ENCODE measurements around the gene CDC5L. TPM values are rescaled to one million over a fixed set of nuclear protein-coding genes. Genes with fewer than 3 reads are reported as not detected.

The CDC5L gene
- total and polyA plus RNA-seq, 2 of the 13 experiments (the other 11 are each of a cell fraction or from before 2014, with no cell fraction given), result 11.0 to 34.2 TPM

- no peak overlapping the region for H2AFZ ChIP-seq (ENCODE audit: low read length)
- WGBS (ENCODE audit: low lambda C conversion rate), result 10% methylated on average over 2 of the region's 2 CpGs
- no peaks in the 10 kb centered on the region for H3K4me1 ChIP-seq (ENCODE audit: insufficient read depth, low read length)
- FAIRE-seq (no peak), ATAC-seq (no peak), DNase-seq (ENCODE audit: low spot score) (no peak)
- H3K79me2 ChIP-seq (ENCODE audit: insufficient read depth, low read length), result no peaks in the 10 kb centered on the region
- CTCF ChIA-PET (ENCODE audit: low intra/inter-chr PET ratio, low total read pairs), result no interaction called here
- H3K4me2 ChIP-seq (ENCODE audit: low read depth, low read length), result no peak overlapping the region
- peaks cover 0 to 22% of the 10 kb centered on the region in 2 experiments; a peak in 3 of 5 replicates for H3K27me3 ChIP-seq (ENCODE audit: control insufficient read depth in 1 of 2, insufficient read depth in 2 of 2, low read length in 2 of 2)
- H3K4me3 ChIP-seq (replicated peaks in 1 of 3; ENCODE audit: insufficient read depth in 1 of 3, low read depth in 2 of 3, low read length in 3 of 3), result no peak overlapping the region
- no peaks in the 10 kb centered on the region for H3K36me3 ChIP-seq (replicated peaks in 1 of 2; ENCODE audit: control insufficient read depth in 1 of 2, insufficient read depth in 2 of 2, low read length in 2 of 2)
- H3K27ac ChIP-seq (ENCODE audit: extremely low read length, insufficient read depth, low read length), result no peak overlapping the region
- BruUV-seq (replicated peaks), result no TSS peak
- H3K9me3 ChIP-seq (ENCODE audit: low read length), result no peaks in the 10 kb centered on the region
- H4K20me1 ChIP-seq (ENCODE audit: insufficient read depth, low read length), result no peaks in the 10 kb centered on the region
- POLR2A ChIA-PET, result no interaction called here
- in situ Hi-C loops (cut with HindIII; ENCODE audit: extremely low pct_ligation_motif_present, low pct_unique_long_range_greater_than_20kb) (no loop called here), intact Hi-C loops (cut with micrococcal nuclease; ENCODE audit: unreplicated experiment) (no loop called here)
- no peak overlapping the region for H3K9ac ChIP-seq (ENCODE audit: insufficient read depth, low read depth, low read length)
- TF ChIP-seq ZNF577 (CRISPR knock-in tag; IDR thresholded peaks at IDR 0.05; ENCODE audit: borderline replicate concordance, low read depth) (no peak), ZKSCAN5 (CRISPR knock-in tag; IDR thresholded peaks at IDR 0.05) (no peak), ZNF740 (CRISPR knock-in tag; IDR thresholded peaks at IDR 0.05) (no peak), SNAPC5 (CRISPR knock-in tag; IDR thresholded peaks at IDR 0.05; ENCODE audit: borderline replicate concordance) (no peak), TBP (CRISPR knock-in tag; IDR thresholded peaks at IDR 0.05) (no peak), CC2D1A (CRISPR knock-in tag; IDR thresholded peaks at IDR 0.05) (no peak), ZNF142 (CRISPR knock-in tag; IDR thresholded peaks at IDR 0.05) (no peak)
- TF ChIP-seq, protein P1, sequence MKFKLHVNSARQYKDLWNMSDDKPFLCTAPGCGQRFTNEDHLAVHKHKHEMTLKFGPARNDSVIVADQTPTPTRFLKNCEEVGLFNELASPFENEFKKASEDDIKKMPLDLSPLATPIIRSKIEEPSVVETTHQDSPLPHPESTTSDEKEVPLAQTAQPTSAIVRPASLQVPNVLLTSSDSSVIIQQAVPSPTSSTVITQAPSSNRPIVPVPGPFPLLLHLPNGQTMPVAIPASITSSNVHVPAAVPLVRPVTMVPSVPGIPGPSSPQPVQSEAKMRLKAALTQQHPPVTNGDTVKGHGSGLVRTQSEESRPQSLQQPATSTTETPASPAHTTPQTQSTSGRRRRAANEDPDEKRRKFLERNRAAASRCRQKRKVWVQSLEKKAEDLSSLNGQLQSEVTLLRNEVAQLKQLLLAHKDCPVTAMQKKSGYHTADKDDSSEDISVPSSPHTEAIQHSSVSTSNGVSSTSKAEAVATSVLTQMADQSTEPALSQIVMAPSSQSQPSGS (CRISPR knock-in tag; IDR thresholded peaks at IDR 0.05), result no peak
- TF ChIP-seq, protein P2, sequence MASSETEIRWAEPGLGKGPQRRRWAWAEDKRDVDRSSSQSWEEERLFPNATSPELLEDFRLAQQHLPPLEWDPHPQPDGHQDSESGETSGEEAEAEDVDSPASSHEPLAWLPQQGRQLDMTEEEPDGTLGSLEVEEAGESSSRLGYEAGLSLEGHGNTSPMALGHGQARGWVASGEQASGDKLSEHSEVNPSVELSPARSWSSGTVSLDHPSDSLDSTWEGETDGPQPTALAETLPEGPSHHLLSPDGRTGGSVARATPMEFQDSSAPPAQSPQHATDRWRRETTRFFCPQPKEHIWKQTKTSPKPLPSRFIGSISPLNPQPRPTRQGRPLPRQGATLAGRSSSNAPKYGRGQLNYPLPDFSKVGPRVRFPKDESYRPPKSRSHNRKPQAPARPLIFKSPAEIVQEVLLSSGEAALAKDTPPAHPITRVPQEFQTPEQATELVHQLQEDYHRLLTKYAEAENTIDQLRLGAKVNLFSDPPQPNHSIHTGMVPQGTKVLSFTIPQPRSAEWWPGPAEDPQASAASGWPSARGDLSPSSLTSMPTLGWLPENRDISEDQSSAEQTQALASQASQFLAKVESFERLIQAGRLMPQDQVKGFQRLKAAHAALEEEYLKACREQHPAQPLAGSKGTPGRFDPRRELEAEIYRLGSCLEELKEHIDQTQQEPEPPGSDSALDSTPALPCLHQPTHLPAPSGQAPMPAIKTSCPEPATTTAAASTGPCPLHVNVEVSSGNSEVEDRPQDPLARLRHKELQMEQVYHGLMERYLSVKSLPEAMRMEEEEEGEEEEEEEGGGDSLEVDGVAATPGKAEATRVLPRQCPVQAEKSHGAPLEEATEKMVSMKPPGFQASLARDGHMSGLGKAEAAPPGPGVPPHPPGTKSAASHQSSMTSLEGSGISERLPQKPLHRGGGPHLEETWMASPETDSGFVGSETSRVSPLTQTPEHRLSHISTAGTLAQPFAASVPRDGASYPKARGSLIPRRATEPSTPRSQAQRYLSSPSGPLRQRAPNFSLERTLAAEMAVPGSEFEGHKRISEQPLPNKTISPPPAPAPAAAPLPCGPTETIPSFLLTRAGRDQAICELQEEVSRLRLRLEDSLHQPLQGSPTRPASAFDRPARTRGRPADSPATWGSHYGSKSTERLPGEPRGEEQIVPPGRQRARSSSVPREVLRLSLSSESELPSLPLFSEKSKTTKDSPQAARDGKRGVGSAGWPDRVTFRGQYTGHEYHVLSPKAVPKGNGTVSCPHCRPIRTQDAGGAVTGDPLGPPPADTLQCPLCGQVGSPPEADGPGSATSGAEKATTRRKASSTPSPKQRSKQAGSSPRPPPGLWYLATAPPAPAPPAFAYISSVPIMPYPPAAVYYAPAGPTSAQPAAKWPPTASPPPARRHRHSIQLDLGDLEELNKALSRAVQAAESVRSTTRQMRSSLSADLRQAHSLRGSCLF (CRISPR knock-in tag; IDR thresholded peaks at IDR 0.05; ENCODE audit: borderline replicate concordance), result no peak
- TF ChIP-seq, protein P3, sequence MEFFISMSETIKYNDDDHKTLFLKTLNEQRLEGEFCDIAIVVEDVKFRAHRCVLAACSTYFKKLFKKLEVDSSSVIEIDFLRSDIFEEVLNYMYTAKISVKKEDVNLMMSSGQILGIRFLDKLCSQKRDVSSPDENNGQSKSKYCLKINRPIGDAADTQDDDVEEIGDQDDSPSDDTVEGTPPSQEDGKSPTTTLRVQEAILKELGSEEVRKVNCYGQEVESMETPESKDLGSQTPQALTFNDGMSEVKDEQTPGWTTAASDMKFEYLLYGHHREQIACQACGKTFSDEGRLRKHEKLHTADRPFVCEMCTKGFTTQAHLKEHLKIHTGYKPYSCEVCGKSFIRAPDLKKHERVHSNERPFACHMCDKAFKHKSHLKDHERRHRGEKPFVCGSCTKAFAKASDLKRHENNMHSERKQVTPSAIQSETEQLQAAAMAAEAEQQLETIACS (CRISPR knock-in tag; IDR thresholded peaks at IDR 0.05), result no peak
Measured at GRCh38 chr6:44487586-44487985, 100.1 kb downstream of the CDC5L start.
